ENCODE measurements around the gene GSK3B. TPM values are rescaled to one million over a fixed set of nuclear protein-coding genes. Genes with fewer than 3 reads are reported as not detected.

GSK3B gene
- polyA plus RNA-seq, 1 donor (not counting 4 experiments of a cell fraction or from before 2014, with no cell fraction given), result 73.3 TPM

GRCh38 chr3:119978554-119979208, 115.6 kb downstream of the GSK3B start:
- H3K4me3 ChIP-seq (ENCODE audit: control insufficient read depth in 2 of 3, extremely low read depth in 1 of 3, insufficient read depth in 2 of 3, low read depth in 1 of 3, low read length in 3 of 3), result no peak overlapping the region
- DNase-seq (ENCODE audit: low read depth, low spot score) (no peak), FAIRE-seq (no peak)
- H3K27me3 ChIP-seq (ENCODE audit: control insufficient read depth, extremely low read depth, insufficient read depth, low read length), result no peaks in the 10 kb centered on the region
- peaks cover 97% of the 10 kb centered on the region for H3K79me2 ChIP-seq (ENCODE audit: control insufficient read depth, insufficient read depth, low read length)
- no peaks in the 10 kb centered on the region for H3K9me1 ChIP-seq (ENCODE audit: control insufficient read depth, extremely low read depth, insufficient read depth, low read length)
- peaks cover 11% of the 10 kb centered on the region for H4K20me1 ChIP-seq (ENCODE audit: control insufficient read depth, extremely low read depth, insufficient read depth, low read length)
- H3K27ac ChIP-seq (ENCODE audit: control insufficient read depth, insufficient read depth, low read length), result no peak overlapping the region
- no peaks in the 10 kb centered on the region for H3K9me3 ChIP-seq (ENCODE audit: control insufficient read depth, low read depth, low read length)
- H3K36me3 ChIP-seq (ENCODE audit: control insufficient read depth in 2 of 2, extremely low read depth in 1 of 2, insufficient read depth in 2 of 2, low read length in 2 of 2), result peaks cover 0 to 3% of the 10 kb centered on the region in 2 experiments
- no peak overlapping the region for H3K4me2 ChIP-seq (ENCODE audit: control insufficient read depth, extremely low read depth, insufficient read depth, low read depth, low read length)
- dilution Hi-C loops (cut with MboI; ENCODE audit: extremely low pct_ligation_motif_present, low sequenced_read_pairs), result no loop called here
- peaks cover 25% of the 10 kb centered on the region for H3K4me1 ChIP-seq (ENCODE audit: control insufficient read depth, extremely low read depth, insufficient read depth, low read length)
- no peak overlapping the region for H2AFZ ChIP-seq (ENCODE audit: control insufficient read depth, low read length)
- TF ChIP-seq EZH2 (IDR thresholded peaks at IDR 0.05; ENCODE audit: low read length) (no peak), CTCF (optimal IDR thresholded peaks at IDR 0.05 in 1 of 3, IDR thresholded peaks at IDR 0.05 in 1 of 3, conservative IDR thresholded peaks at IDR 0.05 in 1 of 3; ENCODE audit: extremely low read depth in 1 of 3, insufficient read depth in 2 of 3, low read length in 3 of 3) (no peak)
- no peak overlapping the region for H3K9ac ChIP-seq (ENCODE audit: control insufficient read depth, extremely low read depth, insufficient read depth, low read length)

- FAIRE-seq, result no peak
- peaks cover 0 to 3% of the 10 kb centered on the region in 2 experiments for H3K36me3 ChIP-seq (ENCODE audit: control insufficient read depth in 2 of 2, extremely low read depth in 1 of 2, insufficient read depth in 2 of 2, low read length in 2 of 2)
- H3K27me3 ChIP-seq (ENCODE audit: control insufficient read depth, extremely low read depth, insufficient read depth, low read length), result no peaks in the 10 kb centered on the region
- H3K9ac ChIP-seq (ENCODE audit: control insufficient read depth, extremely low read depth, insufficient read depth, low read length), result no peak overlapping the region
- no peak overlapping the region for H3K27ac ChIP-seq (ENCODE audit: control insufficient read depth, insufficient read depth, low read length)
- no peak overlapping the region for H2AFZ ChIP-seq (ENCODE audit: control insufficient read depth, low read length)
- no peaks in the 10 kb centered on the region for H3K9me3 ChIP-seq (ENCODE audit: control insufficient read depth, low read depth, low read length)
- dilution Hi-C loops (cut with MboI; ENCODE audit: extremely low pct_ligation_motif_present, low sequenced_read_pairs), result no loop called here
- no peaks in the 10 kb centered on the region for H3K9me1 ChIP-seq (ENCODE audit: control insufficient read depth, extremely low read depth, insufficient read depth, low read length)
- H3K4me3 ChIP-seq (ENCODE audit: control insufficient read depth in 2 of 3, extremely low read depth in 1 of 3, insufficient read depth in 2 of 3, low read depth in 1 of 3, low read length in 3 of 3), result no peak overlapping the region
- H3K4me2 ChIP-seq (ENCODE audit: control insufficient read depth, extremely low read depth, insufficient read depth, low read depth, low read length), result peak overlapping the region; percentile 8
- H4K20me1 ChIP-seq (ENCODE audit: control insufficient read depth, extremely low read depth, insufficient read depth, low read length), result peaks cover 11% of the 10 kb centered on the region
- no peak for DNase-seq (ENCODE audit: low read depth, low spot score)
- H3K4me1 ChIP-seq (ENCODE audit: control insufficient read depth, extremely low read depth, insufficient read depth, low read length), result peaks cover 25% of the 10 kb centered on the region
- H3K79me2 ChIP-seq (ENCODE audit: control insufficient read depth, insufficient read depth, low read length), result peaks cover 97% of the 10 kb centered on the region
- no peak for TF ChIP-seq EZH2 (IDR thresholded peaks at IDR 0.05; ENCODE audit: low read length)
- no peak for TF ChIP-seq CTCF (optimal IDR thresholded peaks at IDR 0.05 in 1 of 3, IDR thresholded peaks at IDR 0.05 in 1 of 3, conservative IDR thresholded peaks at IDR 0.05 in 1 of 3; ENCODE audit: extremely low read depth in 1 of 3, insufficient read depth in 2 of 3, low read length in 3 of 3)
Observed at GRCh38 chr3:119977353-119977752, 116.9 kb downstream of the GSK3B start.
